Chondrocyte (in vitro differentiated cells): ENCODE results near the gene SFXN1. TPM values are rescaled to one million over a fixed set of nuclear protein-coding genes. Genes with fewer than 3 reads are reported as not detected.

Source experiments
- DNase-seq: peaks from one replicate; pipeline ENCODE4 v3.0.0; 2021; ENCODE audit warnings: mixed read lengths, low spot score
- H3K27ac Mint-ChIP-seq: one replicate; pipeline ENCODE4 v1.8.0; 2021; ENCODE audit warnings: mild to moderate bottlenecking, moderate library complexity, mixed read lengths; ENCODE audit not compliant: unreplicated experiment
- H3K27me3 Mint-ChIP-seq: 2 replicates; pipeline ENCODE4 v1.8.0; 2021; ENCODE audit warnings: low read depth, mixed read lengths
- H3K36me3 Mint-ChIP-seq: 2 replicates; pipeline ENCODE4 v1.8.0; 2021; ENCODE audit warnings: low read depth, mixed read lengths
- H3K4me1 Mint-ChIP-seq: 2 replicates; pipeline ENCODE4 v1.8.0; 2021; ENCODE audit warnings: low read depth, mild to moderate bottlenecking, mixed read lengths
- H3K4me3 Mint-ChIP-seq: one replicate; pipeline ENCODE4 v1.8.0; 2021; ENCODE audit warnings: mild to moderate bottlenecking, moderate library complexity, mixed read lengths; ENCODE audit not compliant: unreplicated experiment
- H3K9me3 Mint-ChIP-seq: 2 replicates; pipeline ENCODE4 v1.8.0; 2021; ENCODE audit warnings: low read depth, mixed read lengths
- CTCF ChIP-seq: fragments of 200-600 bp; sonication (generic); IDR thresholded peaks from 2 replicates; pipeline ENCODE4 v1.5.0; 2021; ENCODE audit warnings: antibody characterized with exemption, mild to moderate bottlenecking, moderate library complexity
- total RNA-seq: library from RNA; stranded (reverse); gene quantifications from 3 replicates; pipeline ENCODE4 v1.2.1, GENCODE V29; 2021

Gene SFXN1
- total RNA-seq, 1 donor from 2014 or later: 58.9 TPM

GRCh38 chr5:175470781-175471180 is 7.6 kb upstream of the SFXN1 start:
- no peak for TF ChIP-seq CTCF
- no peak for DNase-seq
- Mint-ChIP-seq H3K27ac (no peak overlapping the region), H3K27me3 (peaks cover 48% of the 10 kb centered on the region), H3K4me3 (no peak overlapping the region), H3K4me1 (no peaks in the 10 kb centered on the region), H3K9me3 (peaks cover 3% of the 10 kb centered on the region), H3K36me3 (peaks cover 1% of the 10 kb centered on the region)

GRCh38 chr5:175471196-175471595 is 7.2 kb upstream of the SFXN1 start:
- Mint-ChIP-seq H3K27ac (no peak overlapping the region), H3K27me3 (peaks cover 46% of the 10 kb centered on the region), H3K4me1 (no peaks in the 10 kb centered on the region), H3K9me3 (peaks cover 3% of the 10 kb centered on the region), H3K36me3 (peaks cover 1% of the 10 kb centered on the region), H3K4me3 (no peak overlapping the region)
- TF ChIP-seq CTCF: no peak
- DNase-seq: no peak

- H3K4me3 Mint-ChIP-seq: no peak overlapping the region
- peaks cover 41% of the 10 kb centered on the region for H3K27me3 Mint-ChIP-seq
- peaks cover 3% of the 10 kb centered on the region for H3K9me3 Mint-ChIP-seq
Observed at GRCh38 chr5:175471628-175472027, 6.7 kb upstream of the SFXN1 start.

GRCh38 chr5:175472378-175472777 is 6.0 kb upstream of the SFXN1 start:
- no peak for TF ChIP-seq CTCF
- no peak for DNase-seq
- H3K4me1 Mint-ChIP-seq: no peaks in the 10 kb centered on the region
- no peak overlapping the region for H3K27ac Mint-ChIP-seq
- H3K36me3 Mint-ChIP-seq: peaks cover 1% of the 10 kb centered on the region
- H3K4me3 Mint-ChIP-seq: no peak overlapping the region
- peaks cover 36% of the 10 kb centered on the region for H3K27me3 Mint-ChIP-seq
- peaks cover 3% of the 10 kb centered on the region for H3K9me3 Mint-ChIP-seq

More at GRCh38 chr5:175471628-175472027, 6.7 kb upstream of the SFXN1 start:
- TF ChIP-seq CTCF: no peak
- Mint-ChIP-seq H3K36me3 (peaks cover 1% of the 10 kb centered on the region), H3K27ac (no peak overlapping the region), H3K4me1 (no peaks in the 10 kb centered on the region)
- DNase-seq: no peak

GRCh38 chr5:175475248-175475647 is 3.1 kb upstream of the SFXN1 start:
- H3K27ac Mint-ChIP-seq: no peak overlapping the region
- H3K36me3 Mint-ChIP-seq: peaks cover 1% of the 10 kb centered on the region
- no peak overlapping the region for H3K4me3 Mint-ChIP-seq
- peaks cover 17% of the 10 kb centered on the region for H3K4me1 Mint-ChIP-seq
- H3K27me3 Mint-ChIP-seq: peaks cover 26% of the 10 kb centered on the region
- no peak for TF ChIP-seq CTCF
- no peak for DNase-seq
- no peaks in the 10 kb centered on the region for H3K9me3 Mint-ChIP-seq
